Suppressor macrophage treated with lipopolysaccharide for 4 hours (primary cell): ENCODE data around the gene CNOT1.
"Not testable (repeated sequence)": the region's sequence is repeated elsewhere in the genome, so short reads cannot be mapped to it uniquely, and the experiment has no call there.

Source experiments
- DNase-seq: peaks from one replicate; pipeline ENCODE4 v3.0.0-alpha.2; 2020

Gene CNOT1

DNA sequence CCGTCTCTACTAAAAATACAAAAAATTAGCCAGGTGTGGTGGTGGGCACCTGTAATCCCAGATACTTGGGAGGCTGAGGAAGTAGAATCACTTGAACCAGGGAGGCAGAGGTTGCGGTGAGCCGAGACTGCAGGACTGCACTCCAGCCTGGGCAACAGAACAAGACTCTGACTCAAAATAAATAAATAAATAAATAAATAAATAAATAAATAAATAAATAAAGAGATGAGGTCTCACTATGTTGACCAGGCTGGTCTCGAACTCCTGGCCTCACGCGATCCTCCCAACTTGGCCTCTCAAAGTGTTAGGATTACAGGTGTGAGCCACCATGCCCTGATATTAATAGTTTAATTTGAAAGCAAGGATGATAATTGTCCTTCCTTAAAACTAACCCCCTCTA is 7.4 kb upstream of the CNOT1 start:
- not testable (repeated sequence) for DNase-seq

- no peak for DNase-seq
These were observed 6.8 kb upstream of the CNOT1 start for GRCh38 chr16:58636466-58636865.

DNA sequence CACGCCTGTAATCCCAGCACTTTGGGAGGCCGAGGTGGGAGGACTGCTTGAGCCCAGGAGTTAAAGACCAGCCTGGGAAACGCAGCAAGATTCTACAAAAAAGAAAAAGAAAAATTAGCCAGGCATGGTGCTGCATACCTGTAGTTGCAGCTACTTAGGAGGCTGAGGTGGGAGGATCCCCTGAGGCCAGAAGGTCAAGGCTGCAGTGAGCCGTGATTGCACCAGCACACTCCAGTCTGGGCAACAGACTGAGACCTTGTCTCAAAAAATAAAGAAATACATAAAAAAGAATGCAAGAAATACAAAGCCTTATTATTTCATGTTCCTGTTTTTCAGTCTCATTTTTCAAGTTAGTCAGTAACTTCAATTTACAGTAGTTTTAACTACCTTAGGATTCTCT is 5.9 kb upstream of the CNOT1 start:
- no peak for DNase-seq

- DNase-seq = no peak
These were observed 4.7 kb upstream of the CNOT1 start for GRCh38 chr16:58634265-58634802.

- peak; percentile 76 for DNase-seq
These were observed 537 bp downstream of the CNOT1 start for GRCh38 chr16:58628845-58629732.

GRCh38 chr16:58624209-58624608 is 5.4 kb downstream of the CNOT1 start:
- DNase-seq = no peak

DNA sequence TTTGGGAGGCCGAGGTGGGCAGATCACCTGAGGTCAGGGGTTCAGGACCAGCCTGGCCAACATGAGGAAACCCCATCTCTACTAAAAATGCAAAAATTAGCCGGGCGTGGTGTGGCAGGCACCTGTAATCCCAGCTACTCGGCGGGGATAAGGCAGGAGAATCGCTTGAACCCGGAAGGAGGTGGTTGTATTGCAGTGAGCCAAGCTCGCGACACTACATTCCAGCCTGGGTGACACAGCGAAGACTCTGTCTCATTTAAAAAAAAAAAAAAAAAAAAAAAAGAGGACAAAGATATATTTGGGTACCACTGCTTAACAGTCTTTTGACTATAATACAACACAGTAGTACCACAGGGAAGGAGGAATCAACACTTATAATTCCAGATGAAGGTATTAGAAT is 9.2 kb downstream of the CNOT1 start:
- DNase-seq = no peak

- DNase-seq = peak; percentile 15
These were observed 14.3 kb downstream of the CNOT1 start for GRCh38 chr16:58615280-58615679.

GRCh38 chr16:58614860-58615259 is 14.8 kb downstream of the CNOT1 start:
- DNase-seq = no peak

GRCh38 chr16:58614212-58614611 is 15.4 kb downstream of the CNOT1 start:
- DNase-seq = no peak

DNA sequence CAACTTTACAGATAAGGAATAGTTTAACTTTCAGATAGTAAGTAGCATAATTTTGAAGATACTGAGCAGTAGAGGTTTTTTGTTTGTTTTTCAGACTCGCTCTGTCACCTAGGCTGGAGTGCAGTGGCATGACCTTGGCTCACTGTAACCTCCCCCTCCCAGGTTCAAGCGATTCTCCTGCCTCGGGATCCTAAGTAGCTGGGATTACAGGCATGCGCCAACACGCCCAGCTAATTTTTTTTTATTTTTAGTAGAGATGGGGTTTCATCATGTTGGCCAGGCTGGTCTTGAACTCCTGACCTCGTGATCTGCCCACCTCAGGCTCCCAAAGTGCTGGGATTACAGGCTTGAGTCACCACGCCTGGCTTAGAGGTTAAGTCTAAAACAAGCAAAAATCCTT is 16.7 kb downstream of the CNOT1 start:
- DNase-seq = not testable (repeated sequence)

DNA sequence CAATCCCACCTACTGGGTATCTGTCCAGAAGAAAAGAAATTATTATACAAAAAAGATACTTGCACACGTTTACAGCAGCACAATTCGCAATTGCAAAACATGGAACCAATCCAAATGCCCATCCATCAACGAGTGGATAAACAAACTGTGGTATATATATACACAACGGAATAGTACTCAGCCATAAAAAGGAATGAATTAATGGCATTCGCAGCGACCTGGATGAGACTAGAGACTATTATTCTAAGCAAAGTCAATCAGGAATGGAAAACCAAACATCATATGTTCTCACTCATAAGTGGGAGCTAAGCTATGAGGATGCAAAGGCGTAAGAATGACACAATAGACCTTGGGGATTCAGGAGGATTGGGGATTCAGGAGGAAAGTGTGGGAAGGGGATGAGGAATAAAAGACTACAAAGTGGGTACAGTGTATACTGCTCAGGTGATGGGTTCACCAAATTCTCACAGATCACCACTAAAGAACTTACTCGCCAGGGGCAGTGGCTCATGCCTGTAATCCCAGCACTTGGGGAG is 21.0 kb downstream of the CNOT1 start:
- DNase-seq = no peak

DNA sequence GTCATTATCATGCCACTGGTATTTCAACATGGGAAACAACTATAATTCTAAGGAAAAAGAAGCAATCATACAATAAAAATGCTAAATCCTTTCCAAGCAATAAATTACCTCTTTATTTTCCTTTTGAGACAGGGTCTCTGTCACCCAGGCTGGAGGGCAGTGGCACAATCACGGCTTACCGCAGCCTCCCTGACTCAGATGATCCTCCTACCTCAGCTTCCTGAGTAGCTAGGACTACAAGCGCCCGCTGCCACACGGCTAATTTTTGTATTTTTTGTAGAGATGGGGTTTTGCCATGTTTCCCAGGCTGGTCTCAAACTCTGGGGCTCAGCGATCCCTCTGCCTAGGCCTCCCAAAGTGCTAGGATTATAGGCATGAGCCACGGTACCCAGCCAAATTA is 24.1 kb downstream of the CNOT1 start:
- no peak for DNase-seq

DNA sequence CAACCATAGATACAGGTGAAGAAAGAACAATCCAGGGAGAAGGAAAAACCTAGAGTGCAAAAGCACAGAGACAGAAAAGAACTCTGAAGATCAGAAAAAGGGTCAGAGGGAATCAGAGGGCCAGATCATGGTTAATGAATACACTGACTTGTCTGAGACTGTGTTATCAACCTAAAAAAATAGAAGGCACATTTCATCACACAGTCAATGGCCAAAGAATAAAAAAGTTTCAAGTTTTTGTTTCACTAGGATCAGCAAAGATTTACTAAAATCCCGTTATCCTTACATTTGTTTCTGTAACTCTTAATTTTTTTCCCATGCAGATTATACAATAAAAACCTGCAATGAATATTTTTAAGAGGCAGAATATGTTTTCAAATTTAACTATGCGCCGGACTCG is 38.5 kb downstream of the CNOT1 start:
- no peak for DNase-seq

DNA sequence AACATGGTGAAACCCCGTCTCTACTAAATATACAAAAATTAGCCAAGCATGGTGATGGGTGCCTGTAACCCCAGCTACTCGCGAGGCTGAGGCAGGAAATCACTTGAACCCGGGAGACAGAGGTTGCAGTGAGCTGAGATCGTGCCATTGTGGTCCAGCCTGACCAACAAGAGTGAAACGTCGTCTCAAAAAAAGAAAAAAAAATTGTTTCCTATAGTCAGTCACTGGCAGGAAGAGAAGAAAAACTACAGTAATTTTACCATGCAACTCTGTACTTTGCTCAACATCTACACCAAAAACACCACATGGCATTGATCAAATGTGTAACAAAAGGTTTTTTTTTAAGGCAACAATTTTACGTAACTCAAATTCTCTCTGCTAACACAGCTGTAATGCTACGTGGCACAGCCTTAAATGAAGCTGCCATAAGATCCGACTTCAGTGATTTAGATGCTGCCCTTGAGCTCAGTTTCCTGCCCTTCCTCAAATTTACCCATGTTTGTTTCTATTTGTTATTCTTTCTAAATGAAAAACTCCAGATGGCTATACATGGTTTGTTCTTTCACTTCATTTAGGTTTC is 40.2 kb downstream of the CNOT1 start:
- no peak for DNase-seq

- no peak for DNase-seq
These were observed 41.2 kb downstream of the CNOT1 start for GRCh38 chr16:58588406-58588805.

- DNase-seq = no peak
These were observed 43.1 kb downstream of the CNOT1 start for GRCh38 chr16:58586340-58587030.

DNA sequence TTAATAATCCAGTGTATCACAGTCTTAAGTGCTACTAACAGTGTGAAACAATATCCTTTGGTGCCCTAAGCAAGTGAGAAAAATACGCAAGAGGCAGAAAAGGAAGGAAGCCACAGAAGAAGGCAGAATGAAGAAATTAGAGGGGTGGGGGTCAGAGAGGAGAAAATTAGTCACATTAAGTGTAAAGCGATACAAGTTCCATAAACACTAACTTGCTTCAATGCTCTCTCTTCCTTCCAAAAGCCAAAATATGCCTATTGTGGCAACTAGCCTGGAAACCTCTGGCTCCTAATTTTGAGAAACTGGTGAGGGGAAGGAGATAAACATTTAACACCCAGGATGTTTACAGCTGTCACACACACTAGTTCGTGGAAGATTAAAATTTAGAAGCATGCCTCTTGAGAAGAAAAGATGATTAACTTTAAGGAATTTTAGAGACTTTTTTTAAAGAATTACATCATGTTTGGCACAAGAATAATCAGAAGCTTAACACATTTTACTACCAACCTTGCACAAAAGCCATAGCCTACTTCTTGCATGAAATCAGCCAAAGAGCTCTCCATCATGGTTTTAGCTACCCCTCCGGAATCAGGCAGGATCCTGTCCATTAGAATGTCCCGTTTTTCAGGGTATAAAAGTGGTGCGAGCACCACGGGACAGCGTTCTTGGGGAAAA is 44.7 kb downstream of the CNOT1 start:
- DNase-seq = no peak

DNA sequence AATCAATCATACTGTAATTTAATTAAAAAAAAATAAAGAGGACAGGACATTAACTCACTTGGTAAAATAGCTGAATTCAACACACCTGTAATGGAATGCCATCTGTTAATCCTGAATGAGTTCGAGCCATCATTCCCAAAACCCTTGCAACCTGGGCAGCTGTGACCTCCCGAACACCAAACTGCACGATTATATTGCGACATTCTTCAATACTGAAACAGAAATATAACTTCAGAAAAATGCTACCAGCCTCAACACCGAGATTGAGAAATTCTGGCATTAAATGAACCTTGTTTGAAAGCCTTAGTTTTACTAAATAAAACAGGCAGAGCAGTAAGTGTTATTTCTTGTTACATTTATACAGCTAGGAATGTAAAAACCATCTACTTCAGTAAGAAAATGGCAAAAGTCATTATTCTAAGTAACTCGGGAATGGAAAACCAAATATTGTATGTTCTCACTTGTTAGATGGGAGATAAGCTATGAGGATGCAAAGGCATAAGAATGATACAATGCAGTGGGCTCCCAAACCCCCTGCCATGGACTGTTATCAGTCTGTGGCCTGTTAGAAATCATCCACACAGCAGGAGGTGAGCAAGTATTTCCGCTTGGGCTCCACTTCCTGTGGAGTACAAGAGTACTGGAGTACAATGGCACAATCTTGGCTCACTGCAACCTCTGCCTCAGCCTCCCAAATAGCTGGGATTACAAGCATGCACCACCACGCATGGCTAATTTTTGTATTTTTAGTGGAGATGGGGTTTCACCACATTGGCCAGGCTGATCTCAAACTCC is 46.5 kb downstream of the CNOT1 start:
- DNase-seq = no peak

DNA sequence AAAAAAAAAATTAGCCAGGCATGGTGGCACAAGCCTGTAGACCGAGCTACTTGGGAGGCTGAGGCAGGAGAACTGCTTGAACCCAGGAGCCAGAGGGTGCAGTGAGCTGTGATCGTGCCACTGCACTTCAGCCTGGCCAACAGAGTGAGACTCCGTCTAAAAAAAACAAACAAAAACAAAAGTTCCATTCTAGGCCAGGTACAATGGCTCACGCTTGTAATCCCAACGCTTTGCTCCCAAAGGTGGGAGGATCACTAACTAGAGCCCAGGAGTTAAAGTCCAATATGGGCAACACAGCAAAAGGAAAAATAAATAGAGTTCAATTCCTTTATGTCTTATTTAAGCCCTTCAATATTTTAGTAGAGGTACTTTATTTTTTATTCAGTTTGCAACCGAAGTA is 47.5 kb downstream of the CNOT1 start:
- no peak for DNase-seq

DNA sequence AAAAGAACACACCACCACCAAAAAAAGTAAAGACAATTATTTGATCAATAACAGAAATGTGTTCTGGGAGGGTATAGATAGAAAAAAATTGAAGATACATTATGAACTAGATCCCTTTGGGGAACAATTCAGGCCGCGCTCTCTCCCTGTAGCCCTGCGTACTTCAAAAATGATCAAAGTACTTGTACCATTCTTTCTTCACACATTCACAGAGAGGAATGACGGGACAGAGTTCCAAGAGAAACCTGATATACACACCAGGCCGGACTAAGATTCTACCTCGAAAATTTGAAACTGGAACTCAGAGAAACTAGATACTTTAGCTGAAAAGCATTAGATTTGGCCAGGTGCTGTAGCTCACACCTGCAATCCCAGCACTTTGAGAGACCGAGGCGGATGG is 50.0 kb downstream of the CNOT1 start:
- no peak for DNase-seq

DNA sequence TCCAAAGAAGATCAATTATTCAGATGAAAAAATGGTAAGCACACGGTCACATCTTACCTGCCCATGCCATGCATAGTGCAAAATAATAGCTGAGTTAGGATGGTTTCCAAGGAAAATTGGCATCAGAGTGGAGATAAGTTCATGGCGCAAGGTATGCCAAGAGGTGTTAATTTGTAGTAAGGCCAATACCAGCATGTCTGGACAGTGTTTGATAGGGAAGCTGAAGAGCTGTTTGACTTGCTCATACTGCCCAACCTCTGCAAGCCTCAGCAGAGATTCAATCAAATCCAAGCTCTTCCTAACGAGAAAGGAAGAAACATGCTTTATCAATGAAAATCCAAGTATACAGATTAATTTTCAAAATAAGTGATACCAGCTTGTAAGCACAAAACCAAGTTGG is 51.0 kb downstream of the CNOT1 start:
- DNase-seq = no peak
